Neural cell (in vitro differentiated cells): ENCODE measurements around the gene ABI3BP.

ENCODE experiments used
- EP300 ChIP-seq: fragments of 450-650 bp; conservative IDR thresholded peaks from 2 replicates; pipeline ENCODE4 v1.6.1; 2014; ENCODE audit warnings: antibody characterized with exemption, mild to moderate bottlenecking, moderate library complexity; ENCODE audit not compliant: poor library complexity, severe bottlenecking
- EZH2 ChIP-seq: fragments of 200-600, 300-800 bp; shearing (Covaris generic), sonication (generic); IDR thresholded peaks from 2 replicates; pipeline ENCODE4 v1.6.1; 2014; ENCODE audit warnings: antibody characterized with exemption, low read length, borderline replicate concordance, mild to moderate bottlenecking; ENCODE audit not compliant: insufficient read depth, poor library complexity, severe bottlenecking
- MXI1 ChIP-seq: fragments of 450-650 bp; conservative IDR thresholded peaks from 2 replicates; pipeline ENCODE4 v1.6.1; 2014; ENCODE audit warnings: antibody characterized with exemption, mild to moderate bottlenecking; ENCODE audit not compliant: poor library complexity, severe bottlenecking
- POLR2AphosphoS5 ChIP-seq: IDR thresholded peaks from 2 replicates; pipeline ENCODE4 v1.6.1; 2012
- RAD21 ChIP-seq: fragments of 450-650 bp; conservative IDR thresholded peaks from 2 replicates; pipeline ENCODE4 v1.6.1; 2014; ENCODE audit warnings: antibody characterized with exemption, mild to moderate bottlenecking, moderate library complexity
- SMC3 ChIP-seq: fragments of 450-650 bp; conservative IDR thresholded peaks from 2 replicates; pipeline ENCODE4 v1.6.1; 2014; ENCODE audit warnings: antibody characterized with exemption, mild to moderate bottlenecking, moderate library complexity; ENCODE audit not compliant: poor library complexity
- TAF1 ChIP-seq: IDR thresholded peaks from 2 replicates; pipeline ENCODE4 v1.6.1; 2012; ENCODE audit warnings: low read depth
- TF ChIP-seq, protein P1 (sequence below): fragments of 450-650 bp; IDR thresholded peaks from 2 replicates; pipeline ENCODE4 v1.5.1; 2014; ENCODE audit warnings: antibody characterized with exemption, mild to moderate bottlenecking, moderate library complexity; ENCODE audit not compliant: poor library complexity, severe bottlenecking

DNA sequence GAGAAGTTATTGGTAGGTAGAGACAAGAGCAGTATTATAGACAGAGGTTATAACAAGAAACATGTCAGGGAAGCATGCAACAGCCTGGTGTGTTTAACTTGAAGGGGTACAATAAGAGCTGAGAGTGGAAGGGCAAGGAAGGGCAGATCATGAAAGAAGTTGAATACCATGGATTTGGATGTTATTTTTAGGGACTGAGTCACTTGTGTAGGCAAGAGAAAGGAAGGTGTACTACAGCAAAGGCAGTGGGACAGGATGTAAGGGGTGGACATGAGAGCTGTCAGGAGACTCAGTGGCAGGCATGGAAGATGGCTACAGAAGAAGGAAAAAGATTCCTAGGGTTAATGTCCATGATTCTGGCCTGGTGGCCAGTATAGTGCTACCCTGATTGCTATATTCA is 217.6 kb downstream of the ABI3BP start:
- TF ChIP-seq, protein P1, sequence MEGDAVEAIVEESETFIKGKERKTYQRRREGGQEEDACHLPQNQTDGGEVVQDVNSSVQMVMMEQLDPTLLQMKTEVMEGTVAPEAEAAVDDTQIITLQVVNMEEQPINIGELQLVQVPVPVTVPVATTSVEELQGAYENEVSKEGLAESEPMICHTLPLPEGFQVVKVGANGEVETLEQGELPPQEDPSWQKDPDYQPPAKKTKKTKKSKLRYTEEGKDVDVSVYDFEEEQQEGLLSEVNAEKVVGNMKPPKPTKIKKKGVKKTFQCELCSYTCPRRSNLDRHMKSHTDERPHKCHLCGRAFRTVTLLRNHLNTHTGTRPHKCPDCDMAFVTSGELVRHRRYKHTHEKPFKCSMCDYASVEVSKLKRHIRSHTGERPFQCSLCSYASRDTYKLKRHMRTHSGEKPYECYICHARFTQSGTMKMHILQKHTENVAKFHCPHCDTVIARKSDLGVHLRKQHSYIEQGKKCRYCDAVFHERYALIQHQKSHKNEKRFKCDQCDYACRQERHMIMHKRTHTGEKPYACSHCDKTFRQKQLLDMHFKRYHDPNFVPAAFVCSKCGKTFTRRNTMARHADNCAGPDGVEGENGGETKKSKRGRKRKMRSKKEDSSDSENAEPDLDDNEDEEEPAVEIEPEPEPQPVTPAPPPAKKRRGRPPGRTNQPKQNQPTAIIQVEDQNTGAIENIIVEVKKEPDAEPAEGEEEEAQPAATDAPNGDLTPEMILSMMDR, result no peak
- TF ChIP-seq TAF1 (no peak), EZH2 (no peak), POLR2AphosphoS5 (no peak), EP300 (no peak), RAD21 (no peak), SMC3 (no peak), MXI1 (no peak)
